SHP77 treated with DMSO at 0.1 percent for 48 hours (cell line): ENCODE results near the gene LAMA2.

Experiments
- DNase-seq: peaks from one replicate; lab custom pipeline; 2025; lab: John Stamatoyannopoulos, UW

Gene LAMA2

GRCh38 chr6:128882991-128883611 is at the start of gene LAMA2:
Gene LAMA2 (plus strand): TSS chr6:128883138. CDS start chr6:128883246, 108 bp downstream.
- no peak for DNase-seq

- no peak for DNase-seq
Measured at GRCh38 chr6:128836761-128837160, 46.2 kb upstream of the LAMA2 start.

- DNase-seq: no peak
Measured at GRCh38 chr6:128841518-128841917, 41.4 kb upstream of the LAMA2 start.

GRCh38 chr6:128844598-128844997 is 38.3 kb upstream of the LAMA2 start:
- no peak for DNase-seq

DNA sequence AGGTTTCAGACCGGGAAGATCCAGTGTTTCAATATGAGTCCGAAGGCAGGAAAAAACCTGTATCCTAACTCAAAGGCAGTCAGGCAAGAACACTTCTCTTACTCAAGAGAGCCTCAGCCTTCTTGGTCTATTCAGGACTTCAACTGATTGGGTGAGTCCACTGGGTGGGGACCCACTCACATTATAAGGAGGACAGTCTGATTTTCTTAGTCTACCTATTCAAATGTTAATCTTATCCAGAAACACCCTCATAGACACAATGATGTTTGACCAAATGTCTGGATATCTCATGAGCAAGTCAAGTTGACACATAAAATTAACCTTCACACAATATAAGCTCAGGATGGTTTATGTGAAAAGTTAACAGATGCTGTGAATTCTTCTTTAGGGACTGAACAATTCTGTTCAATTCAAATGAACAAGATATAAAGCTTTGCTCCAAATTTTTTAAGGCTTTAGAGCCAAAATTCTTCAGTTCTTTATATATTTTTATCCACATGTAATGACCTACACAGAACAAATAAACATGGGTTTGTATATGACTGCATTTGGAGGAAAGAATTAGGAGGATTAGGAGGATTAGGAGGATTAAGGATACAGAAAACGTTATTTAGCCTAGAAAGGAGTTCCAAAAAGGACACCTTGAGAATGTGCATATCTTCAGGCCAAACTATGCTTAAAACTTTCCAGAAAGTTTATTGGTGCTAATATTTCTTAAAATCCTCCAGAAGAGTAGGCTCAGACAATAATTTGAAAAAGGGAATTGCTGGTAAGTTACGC is 35.3 kb upstream of the LAMA2 start:
- DNase-seq: no peak

- DNase-seq: no peak
Measured at GRCh38 chr6:128848212-128848935, 34.6 kb upstream of the LAMA2 start.

GRCh38 chr6:128855581-128856085 is 27.3 kb upstream of the LAMA2 start:
- no peak for DNase-seq

GRCh38 chr6:128857806-128858205 is 25.1 kb upstream of the LAMA2 start:
- DNase-seq: no peak

DNA sequence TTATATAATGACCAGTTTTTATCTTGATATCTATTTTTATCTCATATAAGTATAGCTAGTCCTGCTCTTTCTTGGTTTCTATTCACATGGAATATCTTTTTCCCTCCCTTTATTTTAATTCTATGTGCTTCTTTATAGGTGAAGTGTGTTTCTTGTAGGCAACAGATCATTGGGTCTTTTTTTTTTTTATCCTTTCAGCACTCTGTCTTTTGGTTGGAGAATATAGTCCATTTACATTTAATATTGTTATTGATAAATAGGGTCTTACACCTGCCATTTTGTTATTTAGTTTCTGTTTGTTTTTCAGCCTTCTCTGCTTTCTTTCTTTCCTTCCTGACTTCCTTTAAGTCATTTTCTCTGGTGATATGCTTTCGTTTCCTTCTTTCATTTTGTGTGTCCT is 22.2 kb upstream of the LAMA2 start:
- DNase-seq: no peak

DNA sequence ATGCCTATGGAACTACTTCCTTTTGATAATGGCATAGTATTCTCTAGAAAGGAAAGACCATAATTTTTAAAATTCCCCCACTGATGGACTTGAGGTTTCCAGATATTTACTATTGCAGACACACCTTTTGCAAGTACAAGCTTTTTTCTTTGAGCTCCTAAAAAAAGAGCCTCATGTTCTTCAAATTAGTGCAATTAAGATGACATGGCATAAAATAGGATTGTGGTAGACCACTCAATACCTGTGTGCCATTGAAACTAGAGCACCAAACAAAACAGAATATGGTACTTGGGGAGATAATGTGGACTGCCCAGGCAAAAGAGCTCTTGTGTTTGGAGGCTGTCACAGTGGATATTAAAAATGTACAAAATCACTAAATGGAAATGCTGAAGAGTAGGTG is 19.0 kb upstream of the LAMA2 start:
- no peak for DNase-seq

DNA sequence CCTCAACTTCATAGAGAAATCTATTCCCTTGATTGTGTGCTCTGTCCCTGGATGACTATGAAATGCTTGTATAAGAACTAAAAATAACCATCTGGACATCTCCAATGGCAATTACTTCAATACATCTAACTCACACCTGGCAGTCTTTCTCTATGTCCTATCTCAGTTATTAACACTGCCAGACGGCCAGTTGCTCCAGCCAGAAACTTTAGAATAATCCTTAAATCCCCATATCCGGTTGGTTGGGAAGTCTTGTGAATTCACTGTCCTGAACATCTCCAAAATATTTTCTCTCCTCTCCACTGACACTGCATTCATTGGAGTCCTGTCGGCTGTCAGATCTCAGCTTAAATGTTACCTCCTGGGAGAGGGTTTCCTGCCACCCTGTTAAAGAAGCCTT is 12.2 kb upstream of the LAMA2 start:
- no peak for DNase-seq

GRCh38 chr6:128874863-128875262 is 8.1 kb upstream of the LAMA2 start:
- DNase-seq: no peak

DNA sequence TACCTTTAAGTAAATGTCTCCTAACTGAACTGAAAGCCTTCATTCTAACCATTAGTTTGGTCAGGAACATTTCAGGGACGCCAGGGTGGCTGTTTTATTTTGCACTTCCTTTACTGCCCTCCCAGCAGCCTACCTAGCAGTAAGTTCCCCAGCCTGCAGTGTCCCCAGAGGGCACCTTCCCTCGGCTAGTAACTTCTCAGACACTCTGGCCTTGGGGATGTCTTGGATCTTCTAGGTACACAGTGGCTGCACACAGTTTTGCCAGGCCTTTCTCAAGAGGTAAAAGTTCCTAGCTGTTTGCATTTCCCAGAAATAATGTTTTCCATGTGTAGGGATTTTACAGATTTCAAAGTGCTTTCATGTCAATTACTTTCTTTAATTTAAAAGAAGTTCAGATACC is 378 bp upstream of the LAMA2 start:
- DNase-seq: no peak

- no peak for DNase-seq
Measured at GRCh38 chr6:128883906-128884305, 968 bp downstream of the LAMA2 start.

DNA sequence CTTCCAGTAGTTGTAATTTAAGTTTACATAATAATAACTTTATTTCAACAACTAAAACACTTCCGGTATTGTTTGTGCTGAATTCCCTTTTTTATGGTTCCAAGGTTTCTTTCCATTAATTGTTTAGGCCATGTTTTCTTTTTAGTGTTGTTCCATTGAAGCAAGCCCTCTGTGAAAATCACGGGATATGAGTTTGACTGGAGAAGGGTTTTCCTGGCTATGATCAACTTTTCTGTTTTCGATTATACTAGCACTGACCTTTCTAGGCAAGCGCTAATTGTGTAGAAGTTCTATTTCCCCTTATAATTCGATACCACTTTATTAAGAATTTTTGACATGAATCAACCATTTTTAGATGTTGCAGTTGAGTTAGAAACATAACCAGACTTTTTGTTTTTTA is 2.4 kb downstream of the LAMA2 start:
- DNase-seq: no peak

GRCh38 chr6:128886706-128887105 is 3.8 kb downstream of the LAMA2 start:
- no peak for DNase-seq

DNA sequence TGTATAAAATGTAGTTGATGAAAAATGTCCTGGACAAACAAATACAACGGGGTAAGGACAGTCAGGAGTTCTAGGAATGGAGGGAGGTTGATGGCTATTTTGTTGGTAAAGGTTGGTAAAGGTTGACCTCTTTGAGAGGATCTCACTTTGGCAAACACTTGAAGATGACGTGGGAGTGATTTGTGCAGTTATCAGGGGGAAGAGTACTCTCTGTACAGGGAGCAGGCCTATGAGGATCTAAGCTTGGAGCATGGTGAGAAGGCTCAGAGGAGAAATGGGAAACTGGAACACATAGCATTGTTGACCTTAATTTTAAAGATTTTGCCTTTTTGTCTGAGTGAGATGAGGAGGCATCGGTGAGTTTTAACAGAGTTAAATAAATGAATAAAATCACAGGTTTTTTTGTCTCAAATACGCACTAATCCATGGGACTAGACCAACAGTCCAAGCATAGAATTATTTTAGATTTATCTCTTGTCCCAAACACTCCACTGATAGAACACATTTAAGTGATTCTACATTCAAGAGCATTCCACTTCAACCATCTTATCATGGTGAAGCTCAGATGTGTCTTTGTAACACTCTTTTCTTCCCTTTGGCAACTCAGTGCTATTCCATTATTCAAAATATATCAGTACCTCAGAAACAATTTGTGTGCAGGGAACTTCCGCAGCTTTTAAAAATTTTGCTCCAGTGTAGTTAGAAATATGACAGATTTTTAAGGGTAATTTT is 5.7 kb downstream of the LAMA2 start:
- DNase-seq: no peak

DNA sequence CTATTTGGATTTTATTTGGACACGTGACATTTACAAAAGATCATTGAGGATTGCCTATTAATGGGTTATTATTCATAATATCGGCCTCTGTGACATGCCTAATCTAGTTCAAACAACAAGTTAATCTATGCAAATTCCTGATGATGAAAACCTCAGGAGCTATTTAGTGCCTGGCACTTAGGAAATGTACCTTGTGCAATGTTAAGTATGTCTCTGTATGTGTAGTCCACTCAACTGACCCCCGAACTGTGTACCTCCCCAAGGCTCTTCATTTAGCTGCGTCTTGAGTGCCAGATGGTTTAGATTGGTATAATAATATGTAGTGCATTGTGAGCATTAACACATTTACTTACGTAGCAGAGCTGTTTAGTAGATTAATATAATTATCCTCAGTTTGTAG is 6.9 kb downstream of the LAMA2 start:
- DNase-seq: no peak

DNA sequence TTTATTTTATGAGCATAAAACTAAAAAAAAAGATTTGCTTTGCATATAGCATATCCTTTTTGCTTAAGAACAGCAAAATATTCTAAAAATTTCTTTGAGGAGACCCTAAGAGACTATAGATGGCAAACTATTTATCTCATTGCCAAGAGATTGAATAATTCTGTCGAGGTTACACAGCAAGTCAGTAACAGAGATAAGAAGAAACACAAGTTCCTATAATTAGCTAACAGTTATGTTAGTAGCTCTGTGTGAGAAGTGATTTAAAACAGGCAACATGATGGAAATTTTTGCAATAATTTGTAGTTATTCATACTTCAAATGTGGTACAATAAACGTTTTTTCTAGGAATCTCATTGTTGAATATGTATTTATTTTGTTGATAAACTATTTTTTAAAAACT is 9.1 kb downstream of the LAMA2 start:
- DNase-seq: no peak

- DNase-seq: no peak
Measured at GRCh38 chr6:128899341-128900050, 16.6 kb downstream of the LAMA2 start.

DNA sequence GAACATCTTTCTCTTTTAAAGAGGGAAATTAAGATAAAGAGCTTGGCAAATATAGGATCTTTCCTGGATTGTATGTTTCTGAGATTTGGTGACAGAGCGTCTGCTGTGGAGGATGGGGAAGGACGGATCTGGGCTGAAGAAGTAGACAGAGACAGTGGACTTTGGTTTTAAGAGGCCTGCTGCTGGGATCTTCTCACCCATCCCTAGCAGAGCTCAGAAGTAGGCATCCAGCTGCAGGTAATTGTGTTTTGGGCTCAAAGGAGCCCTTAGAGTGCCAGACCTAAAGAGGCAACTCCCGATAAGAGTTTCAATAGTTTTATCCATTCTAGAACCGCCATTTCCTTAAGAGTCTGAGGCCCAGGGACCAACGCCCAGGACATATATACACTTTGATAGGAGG is 20.8 kb downstream of the LAMA2 start:
- no peak for DNase-seq

DNA sequence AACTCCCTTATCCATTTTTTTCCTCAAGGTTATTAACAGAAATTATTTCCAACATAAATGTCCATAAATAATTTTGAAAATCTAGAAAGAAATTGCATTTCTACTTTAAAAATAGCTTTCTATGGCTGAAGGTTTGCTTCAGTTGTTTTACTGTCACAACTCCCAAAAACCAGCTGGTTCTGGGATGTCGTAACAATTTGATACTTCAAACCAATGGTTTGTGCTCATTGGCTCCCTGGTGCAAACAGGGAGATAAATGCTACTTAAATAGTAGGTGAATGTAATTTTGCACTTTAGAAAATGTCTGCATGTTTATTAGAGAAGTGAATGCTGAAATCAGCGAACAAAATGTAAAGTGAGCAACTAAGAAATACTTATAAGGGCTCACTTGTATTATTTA is 31.1 kb downstream of the LAMA2 start:
- no peak for DNase-seq
